Mesendoderm (in vitro differentiated cells): ENCODE data around the gene ARHGEF9.
"Not testable (repeated sequence)": the region's sequence is repeated elsewhere in the genome, so short reads cannot be mapped to it uniquely, and the experiment has no call there.

Experiments
- DNase-seq: peaks from one replicate; pipeline ENCODE4 v3.0.0; 2013
- H2AK5ac ChIP-seq: 2 replicates; pipeline ENCODE4 v1.6.1; 2013; ENCODE audit warnings: low read length, inconsistent platforms
- H2BK120ac ChIP-seq: 2 replicates; pipeline ENCODE4 v1.6.1; 2013; ENCODE audit warnings: low read depth, mild to moderate bottlenecking, low read length, moderate library complexity, mixed read lengths
- H2BK15ac ChIP-seq: replicated peaks from 2 replicates; pipeline ENCODE4 v1.6.1; 2013; ENCODE audit warnings: low read depth, mild to moderate bottlenecking, moderate library complexity
- H2BK5ac ChIP-seq: 2 replicates; pipeline ENCODE4 v1.6.1; 2013; ENCODE audit warnings: low read length, inconsistent platforms
- H3K18ac ChIP-seq: 2 replicates; pipeline ENCODE4 v1.6.1; 2013; ENCODE audit warnings: mild to moderate bottlenecking, low read length, mixed read lengths
- H3K23ac ChIP-seq: one replicate; pipeline ENCODE4 v1.6.1; 2013; ENCODE audit warnings: low read length
- H3K27ac ChIP-seq: 2 replicates; pipeline ENCODE4 v1.5.1; 2013; ENCODE audit warnings: low read depth, mild to moderate bottlenecking, inconsistent platforms, low read length, moderate library complexity
- H3K27me3 ChIP-seq: 2 replicates; pipeline ENCODE4 v1.6.1; 2013; ENCODE audit warnings: low read length, control low read depth, mild to moderate bottlenecking, inconsistent platforms; ENCODE audit not compliant: insufficient read depth, poor library complexity
- H3K36me3 ChIP-seq: 2 replicates; pipeline ENCODE4 v1.6.1; 2013; ENCODE audit warnings: low read length, inconsistent platforms; ENCODE audit not compliant: control insufficient read depth, insufficient read depth
- H3K4ac ChIP-seq: one replicate; pipeline ENCODE4 v1.6.1; 2013; ENCODE audit warnings: low read depth, mild to moderate bottlenecking, low read length, moderate library complexity
- H3K4me1 ChIP-seq: 2 replicates; pipeline ENCODE4 v1.6.1; 2013; ENCODE audit warnings: low read depth, low read length, inconsistent platforms; ENCODE audit not compliant: control insufficient read depth
- H3K4me2 ChIP-seq: 2 replicates; pipeline ENCODE4 v1.6.1; 2013; ENCODE audit warnings: low read length
- H3K4me3 ChIP-seq: 2 replicates; pipeline ENCODE4 v1.5.1; 2013; ENCODE audit warnings: mild to moderate bottlenecking, low read length
- H3K56ac ChIP-seq: one replicate; pipeline ENCODE4 v1.6.1; 2013; ENCODE audit warnings: low read length
- H3K79me1 ChIP-seq: 2 replicates; pipeline ENCODE4 v1.6.1; 2013; ENCODE audit warnings: low read length, inconsistent platforms
- H3K79me2 ChIP-seq: 2 replicates; pipeline ENCODE4 v1.6.1; 2013; ENCODE audit warnings: mild to moderate bottlenecking, low read length; ENCODE audit not compliant: control insufficient read depth, insufficient read depth
- H3K9ac ChIP-seq: 2 replicates; pipeline ENCODE4 v1.6.1; 2013; ENCODE audit warnings: low read length, inconsistent platforms
- H4K5ac ChIP-seq: one replicate; pipeline ENCODE4 v1.6.1; 2013; ENCODE audit warnings: low read length
- H4K8ac ChIP-seq: one replicate; pipeline ENCODE4 v1.6.1; 2013; ENCODE audit warnings: low read depth, mild to moderate bottlenecking, control low read depth, low read length, moderate library complexity
- WGBS: extraction: QIAGEN DNeasy Blood & Tissue Kit; methylation state at CpG from one replicate; pipeline ENCODE4 v1.1.7; 2013; ENCODE audit warnings: low lambda C conversion rate, missing lambda C conversion rate; ENCODE audit not compliant: insufficient coverage; ENCODE audit errors: extremely low coverage; 5-methylcytosine and 5-hydroxymethylcytosine counted together

ARHGEF9 gene

DNA sequence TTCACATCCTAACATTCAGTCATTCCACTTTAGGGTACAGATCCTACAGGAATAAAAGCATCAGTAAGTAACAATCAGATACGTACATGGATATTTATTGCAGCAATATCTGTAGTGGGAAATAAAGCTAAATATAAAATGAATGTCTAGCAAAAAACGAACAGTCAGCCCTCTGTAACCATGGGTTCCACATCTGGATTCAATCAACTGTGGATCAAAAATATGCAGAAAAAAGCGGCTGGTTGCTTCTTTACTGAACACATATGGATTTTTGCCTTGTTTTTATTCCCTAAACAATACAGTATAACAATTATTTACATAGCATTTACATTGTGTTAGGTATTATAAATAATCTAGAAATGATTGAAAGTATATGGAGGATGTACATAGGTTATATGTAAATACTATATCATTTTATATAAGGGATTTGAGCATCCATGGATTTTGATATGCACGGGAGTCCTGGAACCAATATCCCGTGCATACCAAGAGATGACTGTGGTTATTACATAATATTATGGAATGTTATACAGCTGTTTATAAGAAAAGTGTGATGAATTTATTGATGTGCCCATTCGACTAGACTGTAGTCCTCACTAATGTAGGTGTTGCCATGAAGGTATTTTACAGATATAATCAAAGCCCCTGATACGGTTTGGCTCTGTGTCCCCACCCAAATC is 132.8 kb downstream of the ARHGEF9 start:
- Histone ChIP-seq H3K4me1 (no peaks in the 10 kb centered on the region), H3K36me3 (no peaks in the 10 kb centered on the region), H3K4me2 (no peak overlapping the region), H2AK5ac (no peak overlapping the region), H3K79me1 (no peaks in the 10 kb centered on the region), H3K9ac (no peak overlapping the region), H3K4ac (no peak overlapping the region), H3K4me3 (no peak overlapping the region), H2BK120ac (no peak overlapping the region), H3K27me3 (no peaks in the 10 kb centered on the region), H4K5ac (no peak overlapping the region), H3K27ac (no peak overlapping the region), H3K56ac (no peak overlapping the region), H2BK5ac (no peak overlapping the region), H3K18ac (no peak overlapping the region), H4K8ac (no peak overlapping the region), H3K23ac (no peak overlapping the region), H2BK15ac (no peak overlapping the region), H3K79me2 (no peaks in the 10 kb centered on the region)
- no CpG with 5 or more reads among the region's 7 CpGs for WGBS
- DNase-seq: no peak

DNA sequence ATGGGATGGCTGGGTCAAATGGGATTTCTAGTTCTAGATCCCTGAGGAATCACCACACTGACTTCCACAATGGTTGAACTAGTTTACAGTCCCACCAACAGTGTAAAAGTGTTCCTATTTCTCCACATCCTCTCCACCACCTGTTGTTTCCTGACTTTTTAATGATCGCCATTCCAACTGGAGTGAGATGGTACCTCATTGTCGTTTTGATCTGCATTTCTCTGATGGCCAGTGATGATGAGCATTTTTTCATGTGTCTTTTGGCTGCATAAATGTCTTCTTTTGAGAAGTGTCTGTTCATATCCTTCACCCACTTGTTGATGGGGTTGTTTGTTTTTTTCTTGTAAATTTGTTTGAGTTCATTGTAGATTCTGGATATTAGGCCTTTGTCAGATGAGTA is 139.3 kb downstream of the ARHGEF9 start:
- not testable (repeated sequence) for H2AK5ac ChIP-seq, DNase-seq, H3K79me2 ChIP-seq, H3K9ac ChIP-seq, H2BK120ac ChIP-seq, H3K79me1 ChIP-seq, H3K18ac ChIP-seq, H2BK5ac ChIP-seq, H3K4ac ChIP-seq, H3K4me2 ChIP-seq, H3K56ac ChIP-seq, H3K27ac ChIP-seq, H3K27me3 ChIP-seq, H4K5ac ChIP-seq, H3K4me3 ChIP-seq, H3K4me1 ChIP-seq, H4K8ac ChIP-seq, H3K23ac ChIP-seq, H3K36me3 ChIP-seq, H2BK15ac ChIP-seq
- WGBS: no CpG with 5 or more reads among the region's 2 CpGs

DNA sequence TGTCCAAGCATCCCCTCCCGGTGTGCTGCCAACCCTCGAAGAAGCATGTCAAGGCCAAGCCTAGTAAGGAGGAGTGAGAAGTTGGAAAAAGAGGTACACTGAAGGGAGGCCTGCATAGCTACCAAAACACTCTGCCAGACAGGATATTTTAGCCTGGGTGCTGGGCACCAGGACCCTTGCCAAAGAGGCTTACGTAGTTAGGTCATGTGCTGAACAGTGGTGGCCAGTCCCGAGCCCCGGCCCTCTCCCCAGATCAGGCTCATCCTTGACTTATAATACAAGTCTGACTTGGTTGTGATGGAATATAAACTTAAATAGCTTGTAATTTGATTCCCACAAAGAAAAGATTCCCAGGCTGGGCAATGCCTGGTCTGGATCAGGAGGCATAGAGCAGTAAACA is 149.3 kb downstream of the ARHGEF9 start:
- no peak overlapping the region for H2AK5ac ChIP-seq
- H2BK5ac ChIP-seq: no peak overlapping the region
- no peaks in the 10 kb centered on the region for H3K36me3 ChIP-seq
- H3K18ac ChIP-seq: no peak overlapping the region
- H4K8ac ChIP-seq: no peak overlapping the region
- no peak overlapping the region for H3K23ac ChIP-seq
- DNase-seq: no peak
- H3K4ac ChIP-seq: no peak overlapping the region
- no peak overlapping the region for H3K4me2 ChIP-seq
- H2BK15ac ChIP-seq: no peak overlapping the region
- no peak overlapping the region for H2BK120ac ChIP-seq
- H3K79me1 ChIP-seq: no peaks in the 10 kb centered on the region
- no peaks in the 10 kb centered on the region for H3K4me1 ChIP-seq
- no peak overlapping the region for H3K4me3 ChIP-seq
- no peaks in the 10 kb centered on the region for H3K27me3 ChIP-seq
- no peaks in the 10 kb centered on the region for H3K79me2 ChIP-seq
- H3K9ac ChIP-seq: no peak overlapping the region
- no peak overlapping the region for H3K27ac ChIP-seq
- H4K5ac ChIP-seq: no peak overlapping the region
- WGBS: no CpG with 5 or more reads among the region's 5 CpGs
- no peak overlapping the region for H3K56ac ChIP-seq

DNA sequence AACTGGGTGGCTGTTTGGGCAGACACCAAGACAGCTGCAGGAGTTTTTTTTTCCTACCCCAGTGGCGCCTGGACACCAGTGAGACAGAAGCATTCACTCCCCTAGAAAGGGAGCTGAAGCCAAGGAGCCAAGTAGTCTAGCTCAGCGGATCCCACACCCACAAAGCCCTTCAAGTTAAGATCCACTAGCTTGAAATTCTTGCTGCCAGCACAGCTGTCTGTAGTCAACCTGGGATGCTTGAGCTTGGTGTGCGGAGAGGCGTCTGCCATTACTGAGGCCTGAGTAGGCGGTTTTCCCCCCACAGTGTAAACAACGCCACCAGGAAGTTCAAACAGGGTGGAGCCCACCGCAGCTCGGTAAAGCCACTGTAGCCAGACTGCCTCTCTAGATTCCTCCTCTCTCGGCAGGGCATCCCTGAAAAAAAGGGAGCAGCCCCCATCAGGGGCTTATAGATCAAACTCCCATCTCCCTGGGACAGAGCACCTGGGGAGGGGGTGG is 171.4 kb downstream of the ARHGEF9 start:
- Histone ChIP-seq H3K4me3 (no peak overlapping the region), H2BK5ac (no peak overlapping the region), H3K79me2 (no peaks in the 10 kb centered on the region), H2BK120ac (no peak overlapping the region), H3K27me3 (no peaks in the 10 kb centered on the region), H3K27ac (no peak overlapping the region), H3K4ac (no peak overlapping the region), H4K5ac (no peak overlapping the region), H4K8ac (no peak overlapping the region), H3K36me3 (no peaks in the 10 kb centered on the region), H3K18ac (no peak overlapping the region), H3K23ac (no peak overlapping the region), H3K4me2 (no peak overlapping the region), H3K56ac (no peak overlapping the region), H2AK5ac (no peak overlapping the region), H3K79me1 (no peaks in the 10 kb centered on the region), H3K9ac (no peak overlapping the region), H3K4me1 (no peaks in the 10 kb centered on the region), H2BK15ac (no peak overlapping the region)
- no CpG with 5 or more reads among the region's 9 CpGs for WGBS
- no peak for DNase-seq

DNA sequence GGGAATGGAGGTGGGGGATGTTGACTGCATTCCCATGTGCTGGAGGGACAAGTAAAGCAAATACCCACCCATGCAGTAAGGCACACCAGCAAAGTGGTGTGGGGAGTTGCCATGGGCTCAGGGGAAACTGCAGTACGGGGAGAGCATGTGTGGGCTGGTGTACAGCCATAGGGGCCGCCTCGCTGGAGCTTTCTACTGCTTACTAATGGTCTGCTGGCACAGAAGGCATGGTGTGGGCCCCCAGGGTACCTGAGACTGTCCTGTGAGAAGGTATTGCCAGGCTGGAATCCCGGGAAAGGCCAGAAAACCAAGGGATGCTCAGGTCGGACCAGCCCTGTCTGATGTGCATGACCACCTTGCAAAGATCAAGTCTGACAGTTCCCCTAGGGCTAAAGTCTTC is 199.1 kb downstream of the ARHGEF9 start:
- no peak overlapping the region for H3K4me2 ChIP-seq
- no peaks in the 10 kb centered on the region for H3K36me3 ChIP-seq
- no peak overlapping the region for H2BK120ac ChIP-seq
- WGBS: no CpG with 5 or more reads among the region's 5 CpGs
- H3K79me2 ChIP-seq: no peaks in the 10 kb centered on the region
- H4K5ac ChIP-seq: no peak overlapping the region
- H3K27me3 ChIP-seq: no peaks in the 10 kb centered on the region
- no peak overlapping the region for H2BK5ac ChIP-seq
- no peak overlapping the region for H3K27ac ChIP-seq
- no peak overlapping the region for H2BK15ac ChIP-seq
- DNase-seq: no peak
- no peak overlapping the region for H3K4ac ChIP-seq
- H2AK5ac ChIP-seq: no peak overlapping the region
- H3K9ac ChIP-seq: no peak overlapping the region
- no peak overlapping the region for H3K56ac ChIP-seq
- H3K23ac ChIP-seq: no peak overlapping the region
- no peaks in the 10 kb centered on the region for H3K4me1 ChIP-seq
- no peak overlapping the region for H3K18ac ChIP-seq
- H4K8ac ChIP-seq: no peak overlapping the region
- no peaks in the 10 kb centered on the region for H3K79me1 ChIP-seq
- H3K4me3 ChIP-seq: no peak overlapping the region
